Lung (tissue), 12 donors: Measurements from ENCODE around the gene TTC13. TPM values are rescaled to one million over a fixed set of nuclear protein-coding genes. Genes with fewer than 3 reads are reported as not detected.

Experiments used
- ATAC-seq: fragments of 200-7000 bp; cut with Tn5 transposase; one replicate; pipeline ENCODE4 v1.9.1; 2020; ENCODE audit warnings: moderate number of reproducible peaks; ENCODE audit not compliant: insufficient read depth, low FRiP score
- DNase-seq, 3 donors: peaks; one replicate each; pipeline ENCODE4 v3.0.0-alpha.2; 2013 to 2017
- H3K27ac ChIP-seq, 2 donors: one replicate each; pipeline ENCODE4 v1.5.1; 2013; ENCODE audit warnings: mild to moderate bottlenecking in 2 of 2, moderate library complexity in 2 of 2, control low read depth in 1 of 2, inconsistent platforms in 1 of 2, low read depth in 1 of 2, low read length in 1 of 2
- H3K27me3 ChIP-seq, 3 donors: one replicate each; pipeline ENCODE4 v1.5.1; 2013; ENCODE audit warnings: low read length in 2 of 3; ENCODE audit not compliant: control insufficient read depth in 3 of 3, insufficient read depth in 3 of 3
- H3K36me3 ChIP-seq, 4 donors: one replicate each; pipeline ENCODE4 v1.5.1; 2013; ENCODE audit warnings: low read length in 4 of 4, mild to moderate bottlenecking in 1 of 4, moderate library complexity in 1 of 4; ENCODE audit not compliant: control insufficient read depth in 4 of 4, insufficient read depth in 4 of 4
- H3K4me1 ChIP-seq, 5 donors: one replicate each; pipeline ENCODE4 v1.5.1; 2013; ENCODE audit warnings: low read length in 5 of 5, mild to moderate bottlenecking in 2 of 5, moderate library complexity in 1 of 5; ENCODE audit not compliant: control insufficient read depth in 5 of 5, insufficient read depth in 5 of 5
- H3K4me3 ChIP-seq: one replicate; pipeline ENCODE4 v1.5.1; 2013; ENCODE audit warnings: mild to moderate bottlenecking, control low read depth, moderate library complexity
- H3K9ac ChIP-seq, 2 donors: one replicate each; pipeline ENCODE4 v1.5.1; 2013; ENCODE audit warnings: low read length in 2 of 2, control low read depth in 1 of 2; ENCODE audit not compliant: insufficient read depth in 1 of 2
- H3K9me3 ChIP-seq, 4 donors: one replicate each; pipeline ENCODE4 v1.5.1; 2013; ENCODE audit warnings: low read length in 3 of 4, mild to moderate bottlenecking in 1 of 4, moderate library complexity in 1 of 4; ENCODE audit not compliant: control insufficient read depth in 4 of 4, insufficient read depth in 3 of 4
- WGBS, 2 donors: extraction: QIAGEN DNeasy Blood & Tissue Kit; methylation state at CpG; one replicate each; pipeline ENCODE4 v1.1.7; 2013; 5-methylcytosine and 5-hydroxymethylcytosine counted together
- polyA plus RNA-seq, 2 donors: library from polyadenylated mRNA; stranded (reverse); fragments of 200-250 nt; gene quantifications; one replicate each; pipeline ENCODE4 v1.2.1, GENCODE V29; 2013
- total RNA-seq, 2 donors: library from RNA; depleted of rRNA in 1 of 2; stranded (reverse); fragments of >200 nt in 1 of 2; gene quantifications; one replicate each; pipeline ENCODE4 v1.2.1, GENCODE V29; 2014 to 2021
- TF ChIP-seq, protein P1 (sequence below): IDR thresholded peaks from 2 replicates; pipeline ENCODE4 v1.5.1; 2012; ENCODE audit warnings: mild to moderate bottlenecking; ENCODE audit errors: control extremely low read depth, extremely low read depth
- donor health status: control.
- donor health status: control.
- donor health status: Bipolar disorder and iron deficiency.
- donor health status: healthy.
- donor health status: DM: yes; HTN: yes; CAD: no.

Gene TTC13
- total and polyA plus RNA-seq, 4 donors, result 7.9 to 24.5 (median 17.4) TPM

GRCh38 chr1:230905733-230906132 lies 72.9 kb downstream of the TTC13 start:
- no peaks in the 10 kb centered on the region for H3K27me3 ChIP-seq
- no peak overlapping the region for H3K9ac ChIP-seq
- no peak overlapping the region for H3K4me3 ChIP-seq
- 83 to 96% methylated on average over 5 of the region's 5 CpGs for WGBS, 2 donors
- ATAC-seq (no peak), DNase-seq (no peak)
- H3K9me3 ChIP-seq, result no peaks in the 10 kb centered on the region
- H3K4me1 ChIP-seq, result peaks cover 0 to 11% (median 4%) of the 10 kb centered on the region in 5 donors
- H3K36me3 ChIP-seq, result peaks cover 0 to 10% (median 3%) of the 10 kb centered on the region in 4 donors
- H3K27ac ChIP-seq, result no peak overlapping the region
- TF ChIP-seq, protein P1, sequence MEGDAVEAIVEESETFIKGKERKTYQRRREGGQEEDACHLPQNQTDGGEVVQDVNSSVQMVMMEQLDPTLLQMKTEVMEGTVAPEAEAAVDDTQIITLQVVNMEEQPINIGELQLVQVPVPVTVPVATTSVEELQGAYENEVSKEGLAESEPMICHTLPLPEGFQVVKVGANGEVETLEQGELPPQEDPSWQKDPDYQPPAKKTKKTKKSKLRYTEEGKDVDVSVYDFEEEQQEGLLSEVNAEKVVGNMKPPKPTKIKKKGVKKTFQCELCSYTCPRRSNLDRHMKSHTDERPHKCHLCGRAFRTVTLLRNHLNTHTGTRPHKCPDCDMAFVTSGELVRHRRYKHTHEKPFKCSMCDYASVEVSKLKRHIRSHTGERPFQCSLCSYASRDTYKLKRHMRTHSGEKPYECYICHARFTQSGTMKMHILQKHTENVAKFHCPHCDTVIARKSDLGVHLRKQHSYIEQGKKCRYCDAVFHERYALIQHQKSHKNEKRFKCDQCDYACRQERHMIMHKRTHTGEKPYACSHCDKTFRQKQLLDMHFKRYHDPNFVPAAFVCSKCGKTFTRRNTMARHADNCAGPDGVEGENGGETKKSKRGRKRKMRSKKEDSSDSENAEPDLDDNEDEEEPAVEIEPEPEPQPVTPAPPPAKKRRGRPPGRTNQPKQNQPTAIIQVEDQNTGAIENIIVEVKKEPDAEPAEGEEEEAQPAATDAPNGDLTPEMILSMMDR, result no peak

DNA sequence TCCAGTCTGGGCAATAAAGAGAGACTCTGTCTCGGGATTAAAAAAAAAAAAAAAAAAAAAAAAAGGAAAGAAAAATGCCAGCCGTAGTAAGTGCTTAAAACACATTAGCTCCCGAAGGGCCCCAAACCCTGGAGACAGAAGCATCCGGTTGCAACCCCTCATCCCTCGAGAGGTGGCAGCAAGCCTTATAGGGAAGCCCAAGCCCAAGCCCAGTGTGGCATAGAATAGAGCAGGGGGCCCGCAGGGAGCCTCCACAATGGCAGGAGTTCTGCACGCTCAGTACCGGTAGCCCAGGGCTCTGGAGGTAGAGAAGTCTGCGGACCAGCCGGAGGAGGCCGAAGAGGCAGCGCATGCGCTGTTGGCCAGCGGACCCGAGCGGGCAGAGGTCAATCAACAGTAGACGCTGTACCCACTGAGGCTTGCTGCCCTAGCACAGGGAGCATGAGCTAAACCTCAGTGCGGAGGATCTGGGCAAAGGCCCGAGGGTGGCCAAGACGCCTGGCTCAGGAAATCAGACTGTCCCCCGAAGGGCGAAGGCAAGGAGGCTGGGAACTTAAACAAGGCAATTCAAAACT lies 76.2 kb downstream of the TTC13 start:
- no peaks in the 10 kb centered on the region for H3K9me3 ChIP-seq
- no peak overlapping the region for H3K9ac ChIP-seq
- no peak for ATAC-seq
- H3K4me3 ChIP-seq, result no peak overlapping the region
- TF ChIP-seq, protein P1, result no peak
- H3K27ac ChIP-seq, result no peak overlapping the region
- H3K36me3 ChIP-seq, result peaks cover 0 to 3% (median 0%) of the 10 kb centered on the region in 4 donors
- H3K27me3 ChIP-seq, result no peaks in the 10 kb centered on the region
- 91 to 98% methylated on average over 22 of the region's 22 CpGs for whole genome bisulfite sequencing, 2 donors
- no peak for DNase-seq
- peaks cover 0 to 17% (median 4%) of the 10 kb centered on the region in 5 donors for H3K4me1 ChIP-seq

GRCh38 chr1:230901671-230902070 lies 77.0 kb downstream of the TTC13 start:
- ATAC-seq (peak; percentile 57), DNase-seq (peak; percentile 61 to 84 (median 75))
- H3K9me3 ChIP-seq, result no peaks in the 10 kb centered on the region
- 67 to 87% methylated on average over 6 of the region's 6 CpGs for WGBS, 2 donors
- H3K9ac ChIP-seq, result no peak overlapping the region
- no peak overlapping the region for H3K4me3 ChIP-seq
- H3K4me1 ChIP-seq, result peaks cover 0 to 17% (median 4%) of the 10 kb centered on the region in 5 donors
- H3K27me3 ChIP-seq, result no peaks in the 10 kb centered on the region
- TF ChIP-seq, protein P1, result no peak
- peaks cover 0 to 3% (median 0%) of the 10 kb centered on the region in 4 donors for H3K36me3 ChIP-seq
- H3K27ac ChIP-seq, result no peak overlapping the region

DNA sequence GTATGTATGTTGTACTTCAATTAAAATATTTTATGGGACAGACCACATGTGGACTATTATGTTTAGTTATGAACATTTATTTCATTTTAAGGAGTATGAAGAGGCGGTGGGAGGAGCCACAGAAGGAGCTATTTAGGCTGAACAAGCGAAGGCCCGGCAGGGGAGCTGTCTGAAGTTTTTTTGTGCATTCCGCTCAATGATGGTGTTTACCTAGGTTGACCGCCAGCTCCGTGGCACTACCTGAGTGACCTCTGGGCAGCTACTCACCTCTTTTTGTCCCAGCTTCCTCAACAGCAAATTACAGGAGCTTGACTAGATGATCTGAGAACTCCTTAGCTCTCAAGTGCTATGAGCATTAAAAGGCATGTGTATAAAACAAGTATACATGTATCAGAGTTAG lies 77.7 kb downstream of the TTC13 start:
- Histone ChIP-seq H3K27ac (peak overlapping the region in 1 of 2 donors; percentile 18), H3K9me3 (no peaks in the 10 kb centered on the region), H3K36me3 (peaks cover 0 to 3% (median 0%) of the 10 kb centered on the region in 4 donors), H3K27me3 (no peaks in the 10 kb centered on the region), H3K9ac (no peak overlapping the region), H3K4me3 (no peak overlapping the region), H3K4me1 (peaks cover 0 to 17% (median 4%) of the 10 kb centered on the region in 5 donors)
- ATAC-seq (peak; percentile 81), DNase-seq (no peak)
- TF ChIP-seq, protein P1, result no peak
- 64 to 85% methylated on average over 6 of the region's 6 CpGs for WGBS, 2 donors
